Fibroblast of lung (primary cell): ENCODE results near the gene SORCS3. TPM values are rescaled to one million over a fixed set of nuclear protein-coding genes. Genes with fewer than 3 reads are reported as not detected.

Experiments
- DNase-seq, 2 donors: peaks; one replicate each; pipeline versions ENCODE4 v3.0.0 to v3.0.0-alpha.2; 2010; ENCODE audit warnings: low read depth in 2 of 2
- H2AFZ ChIP-seq: 2 replicates; pipeline ENCODE4 v1.5.1; 2012; ENCODE audit warnings: low read length, control low read depth, inconsistent platforms
- H3K27ac ChIP-seq: 2 replicates; pipeline ENCODE4 v1.5.1; 2011; ENCODE audit warnings: low read length, control low read depth; ENCODE audit not compliant: insufficient read depth
- H3K27me3 ChIP-seq: 2 replicates; pipeline ENCODE4 v1.5.1; 2011; ENCODE audit warnings: mild to moderate bottlenecking, low read length; ENCODE audit not compliant: control insufficient read depth, insufficient read depth
- H3K36me3 ChIP-seq: 2 replicates; pipeline ENCODE4 v1.5.1; 2011; ENCODE audit warnings: low read length; ENCODE audit not compliant: control insufficient read depth, insufficient read depth
- H3K4me1 ChIP-seq: 2 replicates; pipeline ENCODE4 v1.5.1; 2011; ENCODE audit warnings: low read length; ENCODE audit not compliant: control insufficient read depth, insufficient read depth; ENCODE audit errors: extremely low read depth
- H3K4me2 ChIP-seq: 2 replicates; pipeline ENCODE4 v1.5.1; 2011; ENCODE audit warnings: low read length, control low read depth; ENCODE audit not compliant: insufficient read depth; ENCODE audit errors: extremely low read depth
- H3K4me3 ChIP-seq, 4 experiments: fragments of 200-600 bp in 1 of 4; sonication (generic) in 1 of 4; replicated peaks in 1 of 4; 2 replicates each; pipeline ENCODE4 v1.5.1; 2011 to 2016; ENCODE audit warnings: low read length in 4 of 4, low read depth in 3 of 4, mild to moderate bottlenecking in 3 of 4, control low read depth in 2 of 4, inconsistent platforms in 1 of 4, mixed read lengths in 1 of 4; ENCODE audit not compliant: insufficient read depth in 1 of 4; ENCODE audit errors: control extremely low read depth in 1 of 4
- H3K79me2 ChIP-seq: 2 replicates; pipeline ENCODE4 v1.5.1; 2012; ENCODE audit warnings: mild to moderate bottlenecking, low read length, inconsistent platforms; ENCODE audit not compliant: control insufficient read depth, insufficient read depth
- H3K9ac ChIP-seq: 2 replicates; pipeline ENCODE4 v1.5.1; 2011; ENCODE audit warnings: mild to moderate bottlenecking, low read length, control low read depth; ENCODE audit not compliant: insufficient read depth
- H3K9me3 ChIP-seq: 2 replicates; pipeline ENCODE4 v1.5.1; 2012; ENCODE audit warnings: low read depth, low read length; ENCODE audit not compliant: control insufficient read depth, insufficient read depth
- H4K20me1 ChIP-seq: 2 replicates; pipeline ENCODE4 v1.5.1; 2011; ENCODE audit warnings: low read length; ENCODE audit not compliant: control insufficient read depth, insufficient read depth; ENCODE audit errors: extremely low read depth
- CTCF ChIP-seq, 2 donors: IDR thresholded peaks in 1 of 2; conservative IDR thresholded peaks in 1 of 2; 1 replicate in 1 of 2; 2 replicates in 1 of 2; pipeline ENCODE4 v1.5.1; 2011 to 2012; ENCODE audit warnings: low read length in 2 of 2, control low read depth in 1 of 2, inconsistent platforms in 1 of 2, low read depth in 1 of 2, mild to moderate bottlenecking in 1 of 2
- EZH2 ChIP-seq: IDR thresholded peaks from 2 replicates; pipeline ENCODE4 v1.5.1; 2012; ENCODE audit warnings: low read length, control low read depth, mild to moderate bottlenecking; ENCODE audit errors: missing control alignments
- polyA plus RNA-seq, 2 donors: library from polyadenylated mRNA; depleted of rRNA in 1 of 2; stranded (reverse) in 1 of 2; unstranded in 1 of 2; fragments of >200 nt; gene quantifications; 2 replicates each; pipeline ENCODE4 v1.2.1, GENCODE V29; 2011 to 2012; ENCODE audit warnings: missing spikeins in 1 of 2
- total RNA-seq: library from RNA; depleted of rRNA; stranded (reverse); fragments of >200 nt; gene quantifications from 2 replicates; pipeline ENCODE4 v1.2.1, GENCODE V29; 2014

SORCS3 gene
- total and polyA plus RNA-seq, 2 donors (not counting 1 experiment from before 2014, with no cell fraction given) = not detected

GRCh38 chr10:105192146-105192545 lies 551.1 kb downstream of the SORCS3 start:
- H3K4me2 ChIP-seq = no peak overlapping the region
- no peak for TF ChIP-seq CTCF (conservative IDR thresholded peaks at IDR 0.05 in 1 of 2, IDR thresholded peaks at IDR 0.05 in 1 of 2; ENCODE audit: low read depth in 1 of 2, low read length in 2 of 2)
- TF ChIP-seq EZH2 = no peak
- H2AFZ ChIP-seq = no peak overlapping the region
- no peaks in the 10 kb centered on the region for H3K4me1 ChIP-seq
- H3K4me3 ChIP-seq = no peak overlapping the region
- no peaks in the 10 kb centered on the region for H4K20me1 ChIP-seq
- no peak overlapping the region for H3K9ac ChIP-seq
- H3K27me3 ChIP-seq = no peaks in the 10 kb centered on the region
- H3K79me2 ChIP-seq = no peaks in the 10 kb centered on the region
- no peak overlapping the region for H3K27ac ChIP-seq
- no peaks in the 10 kb centered on the region for H3K9me3 ChIP-seq
- H3K36me3 ChIP-seq = no peaks in the 10 kb centered on the region
- DNase-seq = no peak

- H3K36me3 ChIP-seq = no peaks in the 10 kb centered on the region
- no peaks in the 10 kb centered on the region for H3K4me1 ChIP-seq
- no peak overlapping the region for H3K27ac ChIP-seq
- no peaks in the 10 kb centered on the region for H4K20me1 ChIP-seq
- TF ChIP-seq CTCF (conservative IDR thresholded peaks at IDR 0.05 in 1 of 2, IDR thresholded peaks at IDR 0.05 in 1 of 2; ENCODE audit: low read depth in 1 of 2, low read length in 2 of 2) = no peak
- no peak for TF ChIP-seq EZH2
- no peak for DNase-seq
- no peak overlapping the region for H3K9ac ChIP-seq
- no peaks in the 10 kb centered on the region for H3K79me2 ChIP-seq
- no peak overlapping the region for H3K4me3 ChIP-seq
- no peaks in the 10 kb centered on the region for H3K27me3 ChIP-seq
- no peak overlapping the region for H3K4me2 ChIP-seq
- H2AFZ ChIP-seq = no peak overlapping the region
- H3K9me3 ChIP-seq = no peaks in the 10 kb centered on the region
Measured at GRCh38 chr10:105192861-105193260, 551.8 kb downstream of the SORCS3 start.

GRCh38 chr10:105195831-105196230 lies 554.7 kb downstream of the SORCS3 start:
- H3K9me3 ChIP-seq = no peaks in the 10 kb centered on the region
- no peaks in the 10 kb centered on the region for H3K36me3 ChIP-seq
- H2AFZ ChIP-seq = no peak overlapping the region
- H3K4me3 ChIP-seq = no peak overlapping the region
- no peaks in the 10 kb centered on the region for H3K4me1 ChIP-seq
- no peak overlapping the region for H3K27ac ChIP-seq
- DNase-seq = no peak
- H3K27me3 ChIP-seq = no peaks in the 10 kb centered on the region
- no peak overlapping the region for H3K4me2 ChIP-seq
- no peaks in the 10 kb centered on the region for H4K20me1 ChIP-seq
- TF ChIP-seq CTCF (conservative IDR thresholded peaks at IDR 0.05 in 1 of 2, IDR thresholded peaks at IDR 0.05 in 1 of 2; ENCODE audit: low read depth in 1 of 2, low read length in 2 of 2) = no peak
- TF ChIP-seq EZH2 = no peak
- H3K9ac ChIP-seq = no peak overlapping the region
- H3K79me2 ChIP-seq = no peaks in the 10 kb centered on the region
